ENCODE results near the gene RPL13.

- no peak for TF ChIP-seq EZH2 (IDR thresholded peaks at IDR 0.05)
- no peak for TF ChIP-seq CTCF (IDR thresholded peaks at IDR 0.05)
Observed at GRCh38 chr16:89544113-89544512, 16.4 kb upstream of the RPL13 start.

Data from neural progenitor cell (in vitro differentiated cells).